SK-N-SH (cell line): Measurements from ENCODE around the gene PFKP. TPM values are rescaled to one million over a fixed set of nuclear protein-coding genes. Genes with fewer than 3 reads are reported as not detected.

Source experiments
- CTCF ChIA-PET: fragments of 300-600, 350-600 bp; formaldehyde crosslinking; extraction: SDS; loops from one replicate; lab custom pipeline; 2021; lab: Yijun Ruan, JAX
- POLR2A ChIA-PET: fragments of 350-600 bp; sonication (Branson Sonifier 250); formaldehyde crosslinking; extraction: SDS; loops from one replicate; lab custom pipeline; 2020; ENCODE audit warnings: antibody characterized with exemption, inconsistent platforms; lab: Yijun Ruan, JAX
- DNase-seq: peaks from one replicate; pipeline ENCODE4 v3.0.0; 2012
- H2AFZ ChIP-seq: fragments of 200-600 bp; sonication (generic); 2 replicates; pipeline ENCODE4 v1.8.1; 2016; ENCODE audit warnings: antibody characterized with exemption, mild to moderate bottlenecking, low read depth
- H3F3A ChIP-seq: fragments of 200-600 bp; sonication (generic); replicated peaks from 2 replicates; pipeline ENCODE3; 2016; ENCODE audit warnings: antibody characterized with exemption, mild to moderate bottlenecking; ENCODE audit not compliant: insufficient read depth
- H3K27ac ChIP-seq, 2 experiments: fragments of 200-500 bp in 1 of 2; fragments of 200-600 bp in 1 of 2; sonication (Bioruptor generic) in 1 of 2; sonication (generic), shearing (Covaris generic) in 1 of 2; 2 replicates each; pipeline versions ENCODE4 v1.5.1 to v1.6.1; 2014 to 2016; ENCODE audit warnings: low read depth in 2 of 2, inconsistent platforms in 1 of 2, low read length in 1 of 2, mild to moderate bottlenecking in 1 of 2, mixed read lengths in 1 of 2
- H3K27me3 ChIP-seq: fragments of 200-600 bp; sonication (generic), shearing (Covaris generic); 2 replicates; pipeline ENCODE4 v1.6.1; 2016; ENCODE audit warnings: mixed run types; ENCODE audit not compliant: insufficient read depth
- H3K36me3 ChIP-seq, 2 experiments: fragments of 200-500 bp in 1 of 2; fragments of 200-600 bp in 1 of 2; sonication (Bioruptor generic) in 1 of 2; sonication (generic) in 1 of 2; replicated peaks in 1 of 2; 2 replicates each; pipeline versions ENCODE3 to v1.5.1; 2014 to 2016; ENCODE audit warnings: low read length in 1 of 2, mild to moderate bottlenecking in 1 of 2; ENCODE audit not compliant: insufficient read depth in 2 of 2, control insufficient read depth in 1 of 2
- H3K4me1 ChIP-seq, 2 experiments: fragments of 200-500 bp in 1 of 2; fragments of 200-600 bp in 1 of 2; sonication (Bioruptor generic) in 1 of 2; sonication (generic), shearing (Covaris generic) in 1 of 2; 2 replicates each; pipeline versions ENCODE4 v1.5.1 to v1.6.1; 2014 to 2016; ENCODE audit warnings: low read depth in 1 of 2, low read length in 1 of 2, mixed run types in 1 of 2; ENCODE audit not compliant: insufficient read depth in 2 of 2, control insufficient read depth in 1 of 2
- H3K4me2 ChIP-seq: fragments of 200-600 bp; sonication (generic), shearing (Covaris generic); 2 replicates; pipeline ENCODE4 v1.6.1; 2017; ENCODE audit warnings: mixed run types
- H3K4me3 ChIP-seq, 2 experiments: fragments of 200-500 bp in 1 of 2; fragments of 200-600 bp in 1 of 2; sonication (Bioruptor generic) in 1 of 2; sonication (generic), shearing (Covaris generic) in 1 of 2; 2 replicates each; pipeline versions ENCODE4 v1.5.1 to v1.8.1; 2014 to 2016; ENCODE audit warnings: low read depth in 2 of 2, inconsistent platforms in 1 of 2, low read length in 1 of 2, mild to moderate bottlenecking in 1 of 2, mixed read lengths in 1 of 2, moderate library complexity in 1 of 2
- H3K79me2 ChIP-seq: fragments of 200-600 bp; sonication (generic); 2 replicates; pipeline ENCODE4 v1.8.1; 2017; ENCODE audit warnings: mild to moderate bottlenecking; ENCODE audit not compliant: insufficient read depth
- H3K9ac ChIP-seq: fragments of 200-600 bp; sonication (generic); 2 replicates; pipeline ENCODE4 v1.6.1; 2017; ENCODE audit warnings: mixed run types
- H3K9me2 ChIP-seq: fragments of 200-600 bp; sonication (generic); 2 replicates; pipeline ENCODE4 v1.6.1; 2017; ENCODE audit warnings: mixed run types
- H3K9me3 ChIP-seq: fragments of 200-600 bp; sonication (generic); 2 replicates; pipeline ENCODE4 v1.6.1; 2017; ENCODE audit warnings: mixed run types, mild to moderate bottlenecking, moderate library complexity
- H4K20me1 ChIP-seq: fragments of 200-600 bp; sonication (generic); 2 replicates; pipeline ENCODE4 v1.6.1; 2017; ENCODE audit warnings: mild to moderate bottlenecking, mixed run types; ENCODE audit not compliant: insufficient read depth
- CTCF ChIP-seq: fragments of 200-600 bp; sonication (generic); IDR thresholded peaks from 2 replicates; pipeline ENCODE4 v1.6.1; 2017; ENCODE audit warnings: antibody characterized with exemption, mild to moderate bottlenecking, moderate library complexity
- FOXJ3 ChIP-seq: sonication (generic); formaldehyde crosslinking; IDR thresholded peaks from 2 replicates; pipeline ENCODE4 v1.5.1; 2020; ENCODE audit warnings: mild to moderate bottlenecking, missing genetic modification reagents
- MAX ChIP-seq: IDR thresholded peaks from 2 replicates; pipeline ENCODE4 v1.4.0; 2012; ENCODE audit warnings: low read depth
- MEF2A ChIP-seq: IDR thresholded peaks from 2 replicates; pipeline ENCODE4 v1.4.0; 2012; ENCODE audit warnings: low read depth, borderline replicate concordance
- MXI1 ChIP-seq: IDR thresholded peaks from 2 replicates; pipeline ENCODE4 v1.6.1; 2012; ENCODE audit warnings: mild to moderate bottlenecking, low read depth, low read length, improper control_type of control experiment
- POLR2AphosphoS5 ChIP-seq: IDR thresholded peaks from 2 replicates; pipeline ENCODE4 v1.6.1; 2012; ENCODE audit warnings: low read depth, low read length
- RCOR1 ChIP-seq: fragments of 150-350 bp; IDR thresholded peaks from 2 replicates; pipeline ENCODE4 v1.6.1; 2017; ENCODE audit warnings: antibody characterized with exemption, low read length
- RFX5 ChIP-seq: IDR thresholded peaks from 2 replicates; pipeline ENCODE4 v1.6.1; 2012; ENCODE audit warnings: mild to moderate bottlenecking, improper control_type of control experiment, low read length
- SMC3 ChIP-seq: IDR thresholded peaks from 2 replicates; pipeline ENCODE4 v1.6.1; 2012; ENCODE audit warnings: low read depth, low read length, improper control_type of control experiment
- TCF12 ChIP-seq: IDR thresholded peaks from 2 replicates; pipeline ENCODE4 v1.4.0; 2012
- TEAD4 ChIP-seq: IDR thresholded peaks from 2 replicates; pipeline ENCODE4 v1.4.0; 2012; ENCODE audit warnings: mild to moderate bottlenecking, borderline replicate concordance; ENCODE audit not compliant: insufficient read depth
- YY1 ChIP-seq: IDR thresholded peaks from 2 replicates; pipeline ENCODE4 v1.4.0; 2012; ENCODE audit warnings: low read depth, mild to moderate bottlenecking
- WGBS: methylation state at CpG from one replicate; pipeline ENCODE4 v1.1.6; 2017; ENCODE audit warnings: low lambda C conversion rate; 5-methylcytosine and 5-hydroxymethylcytosine counted together
- polyA plus RNA-seq, 3 experiments: library from polyadenylated mRNA; depleted of rRNA; stranded (reverse); fragments of >200 nt; gene quantifications; 2 replicates each; pipeline ENCODE4 v1.2.3, GENCODE V29; 2012

Gene PFKP
- polyA plus RNA-seq, 1 of the 3 experiments (the other 2 are of a cell fraction) = 175 TPM

- no peak overlapping the region for H3K4me2 ChIP-seq
- no peaks in the 10 kb centered on the region for H3K36me3 ChIP-seq
- no peaks in the 10 kb centered on the region for H4K20me1 ChIP-seq
- TF ChIP-seq TCF12 = no peak
- no peaks in the 10 kb centered on the region for H3F3A ChIP-seq
- 70% methylated on average over 6 of the region's 6 CpGs for WGBS
- H3K79me2 ChIP-seq = peaks cover 3% of the 10 kb centered on the region; the same call in 1 of the 2 replicates
- H3K4me1 ChIP-seq = peaks cover 0 to 9% of the 10 kb centered on the region in 2 experiments; a peak in 1 of 4 replicates
- H3K27ac ChIP-seq = no peak overlapping the region
- CTCF ChIA-PET = no interaction called here
- H3K27me3 ChIP-seq = no peaks in the 10 kb centered on the region
- POLR2A ChIA-PET = no interaction called here
- no peak for DNase-seq
- no peak overlapping the region for H2AFZ ChIP-seq
- no peak overlapping the region for H3K9ac ChIP-seq
- no peak overlapping the region for H3K4me3 ChIP-seq
- no peaks in the 10 kb centered on the region for H3K9me2 ChIP-seq
- no peaks in the 10 kb centered on the region for H3K9me3 ChIP-seq
Observed at GRCh38 chr10:3062502-3063186, 4.7 kb upstream of the PFKP start.

GRCh38 chr10:3064423-3064822 is 2.9 kb upstream of the PFKP start:
- WGBS = 91% methylated on average over 1 of the region's 2 CpGs
- Histone ChIP-seq H3K79me2 (peaks cover 21% of the 10 kb centered on the region), H3K36me3 (peaks cover 0 to 2% of the 10 kb centered on the region in 2 experiments), H2AFZ (no peak overlapping the region), H3K4me3 (no peak overlapping the region), H3K4me2 (no peak overlapping the region), H3K4me1 (peaks cover 3 to 12% of the 10 kb centered on the region in 2 experiments; a peak in 2 of 4 replicates), H3K27ac (no peak overlapping the region), H3K9ac (no peak overlapping the region), H3K9me3 (no peaks in the 10 kb centered on the region), H3K9me2 (no peaks in the 10 kb centered on the region), H3F3A (no peaks in the 10 kb centered on the region), H3K27me3 (no peaks in the 10 kb centered on the region)
- no peak for DNase-seq
- CTCF ChIA-PET = interaction anchor here (1.2 to 1.3 kb wide), 2 partner anchors 19 to 21 kb away, joined by 5 to 8 read pairs; no protein-coding TSS in a partner anchor
- POLR2A ChIA-PET = no interaction called here
- TF ChIP-seq RCOR1 = no peak
- no peak for TF ChIP-seq RFX5
- no peak for TF ChIP-seq FOXJ3 (CRISPR knock-in tag)
- TF ChIP-seq MEF2A = no peak
- TF ChIP-seq YY1 = no peak
- TF ChIP-seq POLR2AphosphoS5 = no peak
- TF ChIP-seq MXI1 = no peak
- no peak for TF ChIP-seq TEAD4
- no peak for TF ChIP-seq SMC3
- TF ChIP-seq MAX = no peak
- no peak for TF ChIP-seq TCF12
- TF ChIP-seq CTCF = no peak
- TF ChIP-seq, all 33 proteins: peak for 0
- H4K20me1 ChIP-seq = peaks cover 4% of the 10 kb centered on the region; the same call in 1 of the 2 replicates
